ENCODE measurements around the gene NOP10. TPM values are rescaled to one million over a fixed set of nuclear protein-coding genes. Genes with fewer than 3 reads are reported as not detected.

The NOP10 gene
- total and polyA plus RNA-seq, 4 donors: 95.6 to 284 (median 136) TPM

- H3K36me3 ChIP-seq (ENCODE audit: control insufficient read depth in 1 of 2, insufficient read depth in 2 of 2, low read length in 1 of 2): peaks cover 0 to 6% of the 10 kb centered on the region in 2 donors
- 84 to 85% methylated on average over 10 of the region's 10 CpGs for WGBS, 2 donors
- ATAC-seq (ENCODE audit: low FRiP score) (no peak), DNase-seq (no peak)
- no peaks in the 10 kb centered on the region for H3K27me3 ChIP-seq (ENCODE audit: control insufficient read depth in 1 of 2, insufficient read depth in 2 of 2, low read length in 1 of 2)
- H3K4me3 ChIP-seq (ENCODE audit: low read length in 2 of 2): no peak overlapping the region
- no peaks in the 10 kb centered on the region for H3K4me1 ChIP-seq (ENCODE audit: control insufficient read depth in 1 of 2, insufficient read depth in 2 of 2, low read length in 2 of 2)
- no peaks in the 10 kb centered on the region for H3K9me3 ChIP-seq (ENCODE audit: control insufficient read depth, low read length)
- intact Hi-C loops (cut with DNase I): loop anchor here (10.0 kb wide), 1 partner anchor 257 kb away; the partner anchor contains the start of genes EMC7 (in 2 of the 2) and PGBD4 (in 2 of the 2)
- no peak overlapping the region for H3K27ac ChIP-seq (ENCODE audit: low read depth in 1 of 2, low read length in 2 of 2)
These were observed 19.3 kb upstream of the NOP10 start for GRCh38 chr15:34362047-34362773.

GRCh38 chr15:34361278-34361677 lies 18.3 kb upstream of the NOP10 start:
- WGBS, 2 donors: 66 to 80% methylated on average over 7 of the region's 7 CpGs
- H3K4me1 ChIP-seq (ENCODE audit: control insufficient read depth in 1 of 2, insufficient read depth in 2 of 2, low read length in 2 of 2): no peaks in the 10 kb centered on the region
- ATAC-seq (ENCODE audit: low FRiP score): no peak
- H3K36me3 ChIP-seq (ENCODE audit: control insufficient read depth in 1 of 2, insufficient read depth in 2 of 2, low read length in 1 of 2): peaks cover 0 to 6% of the 10 kb centered on the region in 2 donors
- no peak overlapping the region for H3K4me3 ChIP-seq (ENCODE audit: low read length in 2 of 2)
- DNase-seq: no peak
- no peak overlapping the region for H3K27ac ChIP-seq (ENCODE audit: low read depth in 1 of 2, low read length in 2 of 2)
- H3K9me3 ChIP-seq (ENCODE audit: control insufficient read depth, low read length): no peaks in the 10 kb centered on the region
- intact Hi-C loops (cut with DNase I): loop anchor here (10.0 kb wide), 1 partner anchor 256 kb away; the partner anchor contains the start of genes EMC7 (in 2 of the 2) and PGBD4 (in 2 of the 2)
- H3K27me3 ChIP-seq (ENCODE audit: control insufficient read depth in 1 of 2, insufficient read depth in 2 of 2, low read length in 1 of 2): no peaks in the 10 kb centered on the region

GRCh38 chr15:34360298-34360697 lies 17.4 kb upstream of the NOP10 start:
- H3K4me1 ChIP-seq (ENCODE audit: control insufficient read depth in 1 of 2, insufficient read depth in 2 of 2, low read length in 2 of 2): no peaks in the 10 kb centered on the region
- ATAC-seq (ENCODE audit: low FRiP score) (no peak), DNase-seq (no peak)
- intact Hi-C loops (cut with DNase I): loop anchor here (10.0 kb wide), 1 partner anchor 255 kb away; the partner anchor contains the start of genes EMC7 (in 2 of the 2) and PGBD4 (in 2 of the 2)
- no peak overlapping the region for H3K4me3 ChIP-seq (ENCODE audit: low read length in 2 of 2)
- H3K27ac ChIP-seq (ENCODE audit: low read depth in 1 of 2, low read length in 2 of 2): no peak overlapping the region
- WGBS, 2 donors: 86 to 90% methylated on average over 1 of the region's 1 CpG
- H3K36me3 ChIP-seq (ENCODE audit: control insufficient read depth in 1 of 2, insufficient read depth in 2 of 2, low read length in 1 of 2): peaks cover 0 to 6% of the 10 kb centered on the region in 2 donors
- H3K9me3 ChIP-seq (ENCODE audit: control insufficient read depth, low read length): no peaks in the 10 kb centered on the region
- no peaks in the 10 kb centered on the region for H3K27me3 ChIP-seq (ENCODE audit: control insufficient read depth in 1 of 2, insufficient read depth in 2 of 2, low read length in 1 of 2)

GRCh38 chr15:34359416-34359815 lies 16.5 kb upstream of the NOP10 start:
- no peak overlapping the region for H3K4me3 ChIP-seq (ENCODE audit: low read length in 2 of 2)
- H3K27ac ChIP-seq (ENCODE audit: low read depth in 1 of 2, low read length in 2 of 2): no peak overlapping the region
- intact Hi-C loops (cut with DNase I): no loop called here
- H3K4me1 ChIP-seq (ENCODE audit: control insufficient read depth in 1 of 2, insufficient read depth in 2 of 2, low read length in 2 of 2): no peaks in the 10 kb centered on the region
- no peak for ATAC-seq (ENCODE audit: low FRiP score)
- DNase-seq: no peak
- peaks cover 0 to 6% of the 10 kb centered on the region in 2 donors for H3K36me3 ChIP-seq (ENCODE audit: control insufficient read depth in 1 of 2, insufficient read depth in 2 of 2, low read length in 1 of 2)
- H3K27me3 ChIP-seq (ENCODE audit: control insufficient read depth in 1 of 2, insufficient read depth in 2 of 2, low read length in 1 of 2): no peaks in the 10 kb centered on the region
- H3K9me3 ChIP-seq (ENCODE audit: control insufficient read depth, low read length): no peaks in the 10 kb centered on the region
- 60 to 63% methylated on average over 3 of the region's 3 CpGs for WGBS, 2 donors

GRCh38 chr15:34358948-34359347 lies 16.0 kb upstream of the NOP10 start:
- peaks cover 0 to 6% of the 10 kb centered on the region in 2 donors for H3K36me3 ChIP-seq (ENCODE audit: control insufficient read depth in 1 of 2, insufficient read depth in 2 of 2, low read length in 1 of 2)
- DNase-seq: no peak

GRCh38 chr15:34358367-34358766 lies 15.4 kb upstream of the NOP10 start:
- no peak for ATAC-seq (ENCODE audit: low FRiP score)
- no peaks in the 10 kb centered on the region for H3K27me3 ChIP-seq (ENCODE audit: control insufficient read depth in 1 of 2, insufficient read depth in 2 of 2, low read length in 1 of 2)
- H3K9me3 ChIP-seq (ENCODE audit: control insufficient read depth, low read length): no peaks in the 10 kb centered on the region
- peaks cover 0 to 6% of the 10 kb centered on the region in 2 donors for H3K36me3 ChIP-seq (ENCODE audit: control insufficient read depth in 1 of 2, insufficient read depth in 2 of 2, low read length in 1 of 2)
- intact Hi-C loops (cut with DNase I): no loop called here
- no peaks in the 10 kb centered on the region for H3K4me1 ChIP-seq (ENCODE audit: control insufficient read depth in 1 of 2, insufficient read depth in 2 of 2, low read length in 2 of 2)
- H3K27ac ChIP-seq (ENCODE audit: low read depth in 1 of 2, low read length in 2 of 2): no peak overlapping the region
- no peak overlapping the region for H3K4me3 ChIP-seq (ENCODE audit: low read length in 2 of 2)
- DNase-seq: no peak
- 73 to 75% methylated on average over 3 of the region's 3 CpGs for WGBS, 2 donors

More at GRCh38 chr15:34358948-34359347, 16.0 kb upstream of the NOP10 start:
- Histone ChIP-seq H3K4me3 (ENCODE audit: low read length in 2 of 2) (no peak overlapping the region), H3K27me3 (ENCODE audit: control insufficient read depth in 1 of 2, insufficient read depth in 2 of 2, low read length in 1 of 2) (no peaks in the 10 kb centered on the region), H3K9me3 (ENCODE audit: control insufficient read depth, low read length) (no peaks in the 10 kb centered on the region), H3K4me1 (ENCODE audit: control insufficient read depth in 1 of 2, insufficient read depth in 2 of 2, low read length in 2 of 2) (no peaks in the 10 kb centered on the region), H3K27ac (ENCODE audit: low read depth in 1 of 2, low read length in 2 of 2) (no peak overlapping the region)
- 95 to 100% methylated on average over 4 of the region's 4 CpGs for WGBS, 2 donors
- intact Hi-C loops (cut with DNase I): no loop called here
- no peak for ATAC-seq (ENCODE audit: low FRiP score)

GRCh38 chr15:34357653-34358052 lies 14.7 kb upstream of the NOP10 start:
- Histone ChIP-seq H3K4me3 (ENCODE audit: low read length in 2 of 2) (no peak overlapping the region), H3K36me3 (ENCODE audit: control insufficient read depth in 1 of 2, insufficient read depth in 2 of 2, low read length in 1 of 2) (peaks cover 0 to 6% of the 10 kb centered on the region in 2 donors), H3K27me3 (ENCODE audit: control insufficient read depth in 1 of 2, insufficient read depth in 2 of 2, low read length in 1 of 2) (no peaks in the 10 kb centered on the region), H3K9me3 (ENCODE audit: control insufficient read depth, low read length) (no peaks in the 10 kb centered on the region), H3K27ac (ENCODE audit: low read depth in 1 of 2, low read length in 2 of 2) (no peak overlapping the region), H3K4me1 (ENCODE audit: control insufficient read depth in 1 of 2, insufficient read depth in 2 of 2, low read length in 2 of 2) (no peaks in the 10 kb centered on the region)
- intact Hi-C loops (cut with DNase I): no loop called here
- ATAC-seq (ENCODE audit: low FRiP score): no peak
- no peak for DNase-seq
- 80 to 84% methylated on average over 1 of the region's 1 CpG for WGBS, 2 donors

- H3K36me3 ChIP-seq (ENCODE audit: control insufficient read depth in 1 of 2, insufficient read depth in 2 of 2, low read length in 1 of 2): peaks cover 0 to 2% of the 10 kb centered on the region in 2 donors
- H3K4me1 ChIP-seq (ENCODE audit: control insufficient read depth in 1 of 2, insufficient read depth in 2 of 2, low read length in 2 of 2): no peaks in the 10 kb centered on the region
- WGBS, 2 donors: 81 to 92% methylated on average over 9 of the region's 9 CpGs
- ATAC-seq (ENCODE audit: low FRiP score) (no peak), DNase-seq (no peak)
- no peak overlapping the region for H3K27ac ChIP-seq (ENCODE audit: low read depth in 1 of 2, low read length in 2 of 2)
- intact Hi-C loops (cut with DNase I): no loop called here
- H3K4me3 ChIP-seq (ENCODE audit: low read length in 2 of 2): no peak overlapping the region
- no peaks in the 10 kb centered on the region for H3K27me3 ChIP-seq (ENCODE audit: control insufficient read depth in 1 of 2, insufficient read depth in 2 of 2, low read length in 1 of 2)
- H3K9me3 ChIP-seq (ENCODE audit: control insufficient read depth, low read length): no peaks in the 10 kb centered on the region
These were observed 12.3 kb upstream of the NOP10 start for GRCh38 chr15:34355241-34355640.

GRCh38 chr15:34354286-34354685 lies 11.3 kb upstream of the NOP10 start:
- Histone ChIP-seq H3K9me3 (ENCODE audit: control insufficient read depth, low read length) (no peaks in the 10 kb centered on the region), H3K4me1 (ENCODE audit: control insufficient read depth in 1 of 2, insufficient read depth in 2 of 2, low read length in 2 of 2) (no peaks in the 10 kb centered on the region), H3K36me3 (ENCODE audit: control insufficient read depth in 1 of 2, insufficient read depth in 2 of 2, low read length in 1 of 2) (no peaks in the 10 kb centered on the region), H3K27me3 (ENCODE audit: control insufficient read depth in 1 of 2, insufficient read depth in 2 of 2, low read length in 1 of 2) (no peaks in the 10 kb centered on the region), H3K27ac (ENCODE audit: low read depth in 1 of 2, low read length in 2 of 2) (no peak overlapping the region), H3K4me3 (ENCODE audit: low read length in 2 of 2) (no peak overlapping the region)
- ATAC-seq (ENCODE audit: low FRiP score) (no peak), DNase-seq (peak in 1 of 2 donors; percentile 50)
- intact Hi-C loops (cut with DNase I): no loop called here
- 93% methylated on average over 7 of the region's 7 CpGs for WGBS, 2 donors

All from aorta (tissue), 5 donors.